PC-3 (cell line): ENCODE measurements around the gene TSTD1. TPM values are rescaled to one million over a fixed set of nuclear protein-coding genes. Genes with fewer than 3 reads are reported as not detected.

ENCODE experiments used
- ATAC-seq: fragments of 200-7000 bp; cut with Tn5 transposase; 2 replicates; pipeline ENCODE4 v1.9.1; 2020; ENCODE audit warnings: mild to moderate bottlenecking, moderate library complexity
- BruUV-seq: library from RNA; stranded (reverse); fragments of 400-500 nt; replicated peaks from 2 replicates; lab custom pipeline; 2021; lab: Mats Ljungman, UMichigan
- CTCF ChIA-PET: fragments of 300-600 bp; sonication (Branson Sonifier 250); formaldehyde crosslinking; loops from one replicate; lab custom pipeline; 2022; ENCODE audit warnings: antibody characterized with exemption; lab: Charles Lee
- POLR2A ChIA-PET: fragments of 300-600 bp; sonication (Branson Sonifier 250); formaldehyde crosslinking; loops from one replicate; lab custom pipeline; 2022; ENCODE audit warnings: antibody characterized with exemption; ENCODE audit not compliant: unreplicated experiment; lab: Charles Lee
- DNase-seq: peaks from one replicate; pipeline ENCODE4 v3.0.0-alpha.2; 2015
- H2AFZ ChIP-seq: fragments of 300-600 bp; sonication (generic); 2 replicates; pipeline ENCODE4 v1.6.0; 2016; ENCODE audit warnings: antibody characterized with exemption, low read length
- H3F3A ChIP-seq: fragments of 300-600 bp; sonication (generic); one replicate; pipeline ENCODE4 v1.6.0; 2017; ENCODE audit warnings: antibody characterized with exemption, low read length, control low read depth, mild to moderate bottlenecking; ENCODE audit not compliant: unreplicated experiment
- H3K27ac ChIP-seq: fragments of 300-600 bp; sonication (generic); 2 replicates; pipeline ENCODE4 v1.5.1; 2016; ENCODE audit warnings: mild to moderate bottlenecking, low read length
- H3K27me3 ChIP-seq: fragments of 300-600 bp; sonication (generic); 2 replicates; pipeline ENCODE4 v1.6.1; 2016; ENCODE audit warnings: low read length, mixed read lengths
- H3K36me3 ChIP-seq: fragments of 300-600 bp; sonication (generic); 2 replicates; pipeline ENCODE4 v1.6.1; 2016; ENCODE audit warnings: low read depth, mixed run types, low read length, mixed read lengths
- H3K4me1 ChIP-seq: fragments of 300-600 bp; sonication (generic); 2 replicates; pipeline ENCODE4 v1.5.1; 2016; ENCODE audit warnings: low read length; ENCODE audit not compliant: insufficient read depth
- H3K4me2 ChIP-seq: fragments of 300-600 bp; sonication (generic); 2 replicates; pipeline ENCODE4 v1.6.0; 2016; ENCODE audit warnings: low read length
- H3K4me3 ChIP-seq: fragments of 300-600 bp; sonication (generic); 2 replicates; pipeline ENCODE4 v1.5.1; 2016; ENCODE audit warnings: mild to moderate bottlenecking, low read length, mixed read lengths
- H3K79me2 ChIP-seq: fragments of 300-600 bp; sonication (generic); 2 replicates; pipeline ENCODE4 v1.6.1; 2017; ENCODE audit warnings: low read length, mixed read lengths
- H3K9ac ChIP-seq: fragments of 300-600 bp; sonication (generic); 2 replicates; pipeline ENCODE4 v1.6.0; 2016; ENCODE audit warnings: mild to moderate bottlenecking, low read length
- H3K9me2 ChIP-seq: fragments of 300-600 bp; sonication (generic); replicated peaks from 2 replicates; pipeline ENCODE4 v1.6.1; 2016; ENCODE audit warnings: mixed run types, low read length, mixed read lengths
- H3K9me3 ChIP-seq: fragments of 300-600 bp; sonication (generic); 2 replicates; pipeline ENCODE4 v1.6.1; 2016; ENCODE audit warnings: low read length, mixed read lengths
- H4K20me1 ChIP-seq: fragments of 300-600 bp; sonication (generic); 2 replicates; pipeline ENCODE4 v1.6.1; 2016; ENCODE audit warnings: low read length, mixed read lengths
- EZH2 ChIP-seq: fragments of 300-600 bp; sonication (generic); IDR thresholded peaks from one replicate; pipeline ENCODE4 v1.6.1; 2017; ENCODE audit warnings: antibody characterized with exemption, mild to moderate bottlenecking, low read length; ENCODE audit not compliant: unreplicated experiment
- EZH2phosphoT487 ChIP-seq: fragments of 300-600 bp; sonication (generic); IDR thresholded peaks from 2 replicates; pipeline ENCODE4 v1.6.1; 2018; ENCODE audit warnings: mild to moderate bottlenecking, antibody characterized with exemption, low read length, borderline replicate concordance
- intact Hi-C: fragments of 100-400 bp; cut with micrococcal nuclease; formaldehyde crosslinking; loops from 2 replicates; pipeline ENCODE4 v1.9.0; 2023
- total RNA-seq: library from RNA; depleted of rRNA; stranded (reverse); fragments of >200 nt; gene quantifications from 2 replicates; pipeline ENCODE4 v1.2.3, GENCODE V29; 2014
- TF ChIP-seq, protein P1 (sequence below): fragments of 300-600 bp; sonication (generic); conservative IDR thresholded peaks from 2 replicates; pipeline ENCODE4 v1.5.1; 2017; ENCODE audit warnings: antibody characterized with exemption, low read depth, mild to moderate bottlenecking, low read length

The TSTD1 gene
- total RNA-seq, 1 experiment from 2014 or later, result 16.5 TPM

DNA sequence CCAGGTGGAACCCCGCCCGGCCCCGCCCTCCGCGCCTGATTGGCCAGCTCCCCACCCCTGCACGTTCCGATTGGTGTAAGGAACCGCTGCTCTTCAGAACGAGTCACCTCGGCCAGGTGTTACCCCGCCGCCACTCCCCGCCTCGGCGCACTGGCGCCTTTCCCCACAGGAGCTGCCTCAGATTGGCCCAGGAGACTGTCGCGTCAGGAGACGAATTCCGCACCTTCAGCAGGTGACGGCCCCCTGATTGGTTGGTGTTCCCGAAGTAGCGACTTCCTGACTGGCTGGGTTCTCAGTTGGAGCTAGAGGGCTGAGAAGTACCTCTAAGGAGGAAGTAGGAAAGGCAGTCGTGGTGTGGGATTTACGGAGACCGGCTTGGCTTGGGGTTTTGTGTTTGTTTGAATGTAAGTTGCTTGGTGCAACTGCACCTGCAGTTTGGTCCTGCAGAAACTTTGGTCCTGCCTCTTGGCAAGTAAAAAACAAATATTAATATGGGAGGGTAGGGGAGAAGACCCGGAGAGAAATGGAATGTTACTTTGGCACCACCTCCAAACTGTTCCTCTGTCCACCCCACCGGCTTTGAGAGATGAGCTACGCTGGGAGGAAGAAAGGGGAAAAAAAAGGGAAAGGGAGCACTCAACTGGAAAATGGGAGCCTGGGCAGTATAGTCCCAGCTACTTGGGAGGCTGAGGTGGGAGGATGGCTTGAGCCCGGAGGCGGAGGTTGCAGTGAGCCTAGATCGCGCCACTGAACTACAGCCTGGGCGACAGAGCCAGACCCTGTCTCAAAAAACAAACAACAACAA, 17.4 kb downstream of the TSTD1 start:
- peak overlapping the region; percentile 88 for H3K4me3 ChIP-seq
- peak; percentile 81 for ATAC-seq
- peaks cover 42% of the 10 kb centered on the region for H3K79me2 ChIP-seq
- peaks cover 4% of the 10 kb centered on the region for H3F3A ChIP-seq
- TF ChIP-seq EZH2, result no peak
- TF ChIP-seq, protein P1, sequence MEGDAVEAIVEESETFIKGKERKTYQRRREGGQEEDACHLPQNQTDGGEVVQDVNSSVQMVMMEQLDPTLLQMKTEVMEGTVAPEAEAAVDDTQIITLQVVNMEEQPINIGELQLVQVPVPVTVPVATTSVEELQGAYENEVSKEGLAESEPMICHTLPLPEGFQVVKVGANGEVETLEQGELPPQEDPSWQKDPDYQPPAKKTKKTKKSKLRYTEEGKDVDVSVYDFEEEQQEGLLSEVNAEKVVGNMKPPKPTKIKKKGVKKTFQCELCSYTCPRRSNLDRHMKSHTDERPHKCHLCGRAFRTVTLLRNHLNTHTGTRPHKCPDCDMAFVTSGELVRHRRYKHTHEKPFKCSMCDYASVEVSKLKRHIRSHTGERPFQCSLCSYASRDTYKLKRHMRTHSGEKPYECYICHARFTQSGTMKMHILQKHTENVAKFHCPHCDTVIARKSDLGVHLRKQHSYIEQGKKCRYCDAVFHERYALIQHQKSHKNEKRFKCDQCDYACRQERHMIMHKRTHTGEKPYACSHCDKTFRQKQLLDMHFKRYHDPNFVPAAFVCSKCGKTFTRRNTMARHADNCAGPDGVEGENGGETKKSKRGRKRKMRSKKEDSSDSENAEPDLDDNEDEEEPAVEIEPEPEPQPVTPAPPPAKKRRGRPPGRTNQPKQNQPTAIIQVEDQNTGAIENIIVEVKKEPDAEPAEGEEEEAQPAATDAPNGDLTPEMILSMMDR, result no peak
- no peak for TF ChIP-seq EZH2phosphoT487
- H4K20me1 ChIP-seq, result peaks cover 31% of the 10 kb centered on the region
- intact Hi-C loops, result loop anchor here (2.0 to 10.0 kb wide), 2 partner anchors 25 to 93 kb away; partner anchors contain the start of genes NIT1 and PFDN2
- no peaks in the 10 kb centered on the region for H3K9me2 ChIP-seq
- peak overlapping the region; percentile 90 for H3K9ac ChIP-seq
- peak; percentile 99 for DNase-seq
- H3K27me3 ChIP-seq, result no peaks in the 10 kb centered on the region
- CTCF ChIA-PET, result interaction anchor here (0.6 to 2.8 kb wide), 5 partner anchors 17 to 76 kb away, joined by 6 to 54 read pairs (median 8); no protein-coding TSS in a partner anchor
- BruUV-seq, result TSS peak; percentile 79
- peak overlapping the region; percentile 95 for H3K4me2 ChIP-seq
- H3K27ac ChIP-seq, result peak overlapping the region; percentile 95
- POLR2A ChIA-PET, result interaction anchor here (0.5 to 1.7 kb wide), 15 partner anchors 24 to 737 kb away, joined by 3 to 18 read pairs (median 4); partner anchors contain the start of genes DEDD, NDUFS2 and USF1
- H3K4me1 ChIP-seq, result peaks cover 50% of the 10 kb centered on the region
- peak overlapping the region; percentile 14 for H2AFZ ChIP-seq
- no peaks in the 10 kb centered on the region for H3K36me3 ChIP-seq
- no peaks in the 10 kb centered on the region for H3K9me3 ChIP-seq

DNA sequence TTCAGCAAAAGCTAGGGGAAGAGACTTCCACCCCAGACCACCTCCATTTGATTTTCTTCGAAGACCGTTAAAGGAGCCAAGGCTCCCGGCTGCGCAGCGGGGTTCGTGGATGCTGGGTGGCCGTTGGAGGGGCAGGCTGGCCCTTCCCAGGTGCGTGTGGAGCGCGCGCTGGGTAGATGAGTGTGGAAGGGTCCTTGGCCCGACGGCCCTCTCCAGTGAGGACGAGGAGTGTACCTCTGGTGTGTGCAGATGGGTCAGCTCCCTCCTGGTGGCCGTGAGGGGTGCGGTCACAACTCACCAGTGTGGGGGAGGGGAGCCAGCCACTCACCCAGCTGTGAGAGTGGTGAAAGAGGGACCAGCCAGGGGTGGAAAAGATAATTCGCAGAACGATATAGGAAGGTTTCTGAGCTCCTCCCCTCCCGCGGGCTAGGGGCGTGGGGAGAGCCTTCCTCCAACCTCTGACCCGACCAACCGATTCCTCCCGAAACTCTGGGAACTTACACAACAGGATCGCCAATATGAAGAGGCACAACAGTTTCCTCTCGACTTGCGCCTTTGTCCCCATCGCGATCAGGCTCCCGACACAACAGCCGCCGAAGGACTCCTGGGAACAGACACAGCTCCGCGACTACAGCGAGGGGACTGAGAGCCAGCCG, 18.1 kb downstream of the TSTD1 start, which contains the start of gene F11R:
TSS of gene F11R (minus strand) at position 644 of the 656 bp plus-strand sequence. CDS start at position 565, 79 bp downstream.
- Histone ChIP-seq H3K36me3 (no peaks in the 10 kb centered on the region; the same call in 1 of the 2 replicates), H3K9ac (peak within 1 kb of the TSS; percentile 90), H3F3A (peaks cover 4% of the 10 kb centered on the region), H3K9me3 (no peaks in the 10 kb centered on the region), H3K4me2 (peak within 1 kb of the TSS; percentile 95), H4K20me1 (peaks cover 31% of the 10 kb centered on the region), H2AFZ (peak within 1 kb of the TSS; percentile 60), H3K27ac (peak within 1 kb of the TSS; percentile 95), H3K79me2 (peaks cover 50% of the 10 kb centered on the region), H3K27me3 (no peaks in the 10 kb centered on the region), H3K4me1 (peaks cover 50% of the 10 kb centered on the region), H3K9me2 (no peaks in the 10 kb centered on the region), H3K4me3 (peak within 1 kb of the TSS; percentile 88)
- CTCF ChIA-PET, result interaction anchor here (0.5 to 2.8 kb wide), 4 partner anchors 16 to 77 kb away, joined by 3 to 54 read pairs (median 8); no protein-coding TSS in a partner anchor
- intact Hi-C loops, result loop anchor here (2.0 to 10.0 kb wide), 2 partner anchors 24 to 94 kb away; partner anchors contain the start of genes NIT1 and PFDN2
- TSS peak; percentile 77 for BruUV-seq
- no peak for TF ChIP-seq EZH2
- TF ChIP-seq, protein P1, result peak; percentile 32; the same call in 1 of the 2 replicates
- DNase-seq (peak; percentile 62), ATAC-seq (peak; percentile 32)
- POLR2A ChIA-PET, result interaction anchor here (0.5 to 1.7 kb wide), 11 partner anchors 23 to 363 kb away, joined by 3 to 18 read pairs (median 6); partner anchors contain the start of genes DEDD, NDUFS2 and USF1
